GM12891 (cell line): Measurements from ENCODE around the gene TIMP2.

ENCODE experiments used
- DNase-seq: peaks from one replicate; pipeline ENCODE4 v3.0.0; 2011; ENCODE audit warnings: low spot score; ENCODE audit not compliant: insufficient read length
- FAIRE-seq: peaks from 2 replicates; lab custom pipeline; 2011; peaks lifted over from hg19 to GRCh38; lab: Jason Lieb, UNC
- PAX5 ChIP-seq: IDR thresholded peaks from 2 replicates; pipeline ENCODE4 v1.6.1; 2011; ENCODE audit warnings: low read length, moderate library complexity, mild to moderate bottlenecking; ENCODE audit not compliant: insufficient read depth, severe bottlenecking
- POLR2A ChIP-seq: IDR thresholded peaks from 2 replicates; pipeline ENCODE4 v1.6.1; 2011; ENCODE audit warnings: low read depth, low read length, control low read depth
- POLR2AphosphoS5 ChIP-seq: IDR thresholded peaks from 2 replicates; pipeline ENCODE4 v1.6.1; 2011; ENCODE audit warnings: low read depth, low read length, control low read depth
- POU2F2 ChIP-seq: IDR thresholded peaks from 2 replicates; pipeline ENCODE4 v1.6.1; 2011; ENCODE audit warnings: low read depth, mild to moderate bottlenecking, control low read depth, low read length, moderate library complexity
- SPI1 ChIP-seq: IDR thresholded peaks from 2 replicates; pipeline ENCODE4 v1.6.1; 2011; ENCODE audit warnings: low read depth, low read length, control low read depth
- TAF1 ChIP-seq: IDR thresholded peaks from 2 replicates; pipeline ENCODE4 v1.6.1; 2011; ENCODE audit warnings: low read depth, low read length, control low read depth

The TIMP2 gene

GRCh38 chr17:78944956-78945355 is 19.8 kb upstream of the TIMP2 start:
- no peak for DNase-seq
- no peak for FAIRE-seq
- TF ChIP-seq TAF1, result no peak
- no peak for TF ChIP-seq POU2F2
- no peak for TF ChIP-seq PAX5
- no peak for TF ChIP-seq SPI1

GRCh38 chr17:78944026-78944425 is 18.8 kb upstream of the TIMP2 start:
- no peak for FAIRE-seq
- no peak for DNase-seq
- TF ChIP-seq TAF1 (no peak), POU2F2 (no peak), PAX5 (no peak), POLR2AphosphoS5 (no peak), POLR2A (no peak), SPI1 (no peak)

- no peak for TF ChIP-seq TAF1
- no peak for TF ChIP-seq POU2F2
- no peak for TF ChIP-seq POLR2A
- no peak for TF ChIP-seq POLR2AphosphoS5
- TF ChIP-seq PAX5, result no peak
- TF ChIP-seq SPI1, result no peak
- DNase-seq, result no peak
- FAIRE-seq, result no peak
Observed at GRCh38 chr17:78940708-78941107, 15.5 kb upstream of the TIMP2 start.

GRCh38 chr17:78940258-78940657 is 15.1 kb upstream of the TIMP2 start:
- TF ChIP-seq POLR2AphosphoS5 (no peak), POU2F2 (no peak), TAF1 (no peak), POLR2A (no peak)
- DNase-seq (no peak), FAIRE-seq (no peak)

- FAIRE-seq (no peak), DNase-seq (no peak)
- TF ChIP-seq POLR2AphosphoS5 (no peak), POLR2A (no peak), PAX5 (no peak), POU2F2 (no peak), TAF1 (no peak), SPI1 (no peak)
Observed at GRCh38 chr17:78939615-78940014, 14.4 kb upstream of the TIMP2 start.

- DNase-seq, result no peak
- FAIRE-seq, result no peak
- TF ChIP-seq POLR2A (no peak), POU2F2 (no peak), SPI1 (no peak), TAF1 (no peak), POLR2AphosphoS5 (no peak), PAX5 (no peak)
Observed at GRCh38 chr17:78937561-78937960, 12.4 kb upstream of the TIMP2 start.

GRCh38 chr17:78935419-78936323 is 10.5 kb upstream of the TIMP2 start:
- FAIRE-seq (no peak), DNase-seq (no peak)
- TF ChIP-seq POU2F2, result no peak
- no peak for TF ChIP-seq POLR2AphosphoS5
- TF ChIP-seq PAX5, result no peak

- DNase-seq, result no peak
- TF ChIP-seq TAF1 (no peak), PAX5 (no peak), POLR2AphosphoS5 (no peak), POU2F2 (no peak), SPI1 (no peak), POLR2A (no peak)
- FAIRE-seq, result no peak
Observed at GRCh38 chr17:78934681-78935418, 9.7 kb upstream of the TIMP2 start.

GRCh38 chr17:78933959-78934568 is 8.9 kb upstream of the TIMP2 start:
- TF ChIP-seq POU2F2 (no peak), SPI1 (no peak), POLR2A (no peak), PAX5 (no peak), POLR2AphosphoS5 (no peak), TAF1 (no peak)
- DNase-seq (no peak), FAIRE-seq (no peak)
